Measurements from ENCODE around the gene LRRC57.
A peak's percentile ranks its signal among the peaks of the same experiment; 100 is the strongest.

The LRRC57 gene

DNA sequence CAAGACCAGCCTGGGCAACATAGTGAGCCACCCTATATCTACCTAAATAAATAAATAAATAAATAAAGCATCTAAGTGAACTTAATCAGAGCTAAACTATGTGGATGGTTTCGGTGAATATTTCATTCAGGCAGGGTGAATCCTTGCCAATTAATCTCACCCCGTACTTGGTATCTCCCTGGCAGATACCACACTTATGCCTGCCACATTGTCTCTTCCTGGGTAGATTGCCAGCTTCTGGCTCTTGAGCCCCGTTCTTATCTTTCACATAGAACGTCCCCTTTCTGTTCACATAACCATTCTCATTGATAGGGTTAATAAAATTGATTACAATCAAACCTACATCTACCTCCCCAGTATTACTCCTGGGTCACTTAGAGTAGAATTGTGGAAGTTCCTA lies 46.1 kb downstream of the LRRC57 start:
- TF ChIP-seq MAX (IDR thresholded peaks at IDR 0.05; ENCODE audit: low read depth, low read length) (no peak), MYC (IDR thresholded peaks at IDR 0.05; ENCODE audit: low read depth, low read length) (no peak), POLR2A (IDR thresholded peaks at IDR 0.05; ENCODE audit: extremely low read depth, insufficient read length) (no peak)
- TF ChIP-seq, protein P1, sequence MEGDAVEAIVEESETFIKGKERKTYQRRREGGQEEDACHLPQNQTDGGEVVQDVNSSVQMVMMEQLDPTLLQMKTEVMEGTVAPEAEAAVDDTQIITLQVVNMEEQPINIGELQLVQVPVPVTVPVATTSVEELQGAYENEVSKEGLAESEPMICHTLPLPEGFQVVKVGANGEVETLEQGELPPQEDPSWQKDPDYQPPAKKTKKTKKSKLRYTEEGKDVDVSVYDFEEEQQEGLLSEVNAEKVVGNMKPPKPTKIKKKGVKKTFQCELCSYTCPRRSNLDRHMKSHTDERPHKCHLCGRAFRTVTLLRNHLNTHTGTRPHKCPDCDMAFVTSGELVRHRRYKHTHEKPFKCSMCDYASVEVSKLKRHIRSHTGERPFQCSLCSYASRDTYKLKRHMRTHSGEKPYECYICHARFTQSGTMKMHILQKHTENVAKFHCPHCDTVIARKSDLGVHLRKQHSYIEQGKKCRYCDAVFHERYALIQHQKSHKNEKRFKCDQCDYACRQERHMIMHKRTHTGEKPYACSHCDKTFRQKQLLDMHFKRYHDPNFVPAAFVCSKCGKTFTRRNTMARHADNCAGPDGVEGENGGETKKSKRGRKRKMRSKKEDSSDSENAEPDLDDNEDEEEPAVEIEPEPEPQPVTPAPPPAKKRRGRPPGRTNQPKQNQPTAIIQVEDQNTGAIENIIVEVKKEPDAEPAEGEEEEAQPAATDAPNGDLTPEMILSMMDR (IDR thresholded peaks at IDR 0.05; ENCODE audit: low read depth, low read length): no peak
- no peak for DNase-seq (ENCODE audit: low read depth)
- H3K4me3 ChIP-seq (ENCODE audit: low read depth, low read length): no peak overlapping the region

GRCh38 chr15:42499858-42500609 lies 48.6 kb downstream of the LRRC57 start:
- no peak for DNase-seq (ENCODE audit: low read depth)
- TF ChIP-seq MAX (IDR thresholded peaks at IDR 0.05; ENCODE audit: low read depth, low read length) (no peak), MYC (IDR thresholded peaks at IDR 0.05; ENCODE audit: low read depth, low read length) (no peak), POLR2A (IDR thresholded peaks at IDR 0.05; ENCODE audit: extremely low read depth, insufficient read length) (no peak)
- TF ChIP-seq, protein P1 (IDR thresholded peaks at IDR 0.05; ENCODE audit: low read depth, low read length): no peak
- H3K4me3 ChIP-seq (ENCODE audit: low read depth, low read length): no peak overlapping the region

DNA sequence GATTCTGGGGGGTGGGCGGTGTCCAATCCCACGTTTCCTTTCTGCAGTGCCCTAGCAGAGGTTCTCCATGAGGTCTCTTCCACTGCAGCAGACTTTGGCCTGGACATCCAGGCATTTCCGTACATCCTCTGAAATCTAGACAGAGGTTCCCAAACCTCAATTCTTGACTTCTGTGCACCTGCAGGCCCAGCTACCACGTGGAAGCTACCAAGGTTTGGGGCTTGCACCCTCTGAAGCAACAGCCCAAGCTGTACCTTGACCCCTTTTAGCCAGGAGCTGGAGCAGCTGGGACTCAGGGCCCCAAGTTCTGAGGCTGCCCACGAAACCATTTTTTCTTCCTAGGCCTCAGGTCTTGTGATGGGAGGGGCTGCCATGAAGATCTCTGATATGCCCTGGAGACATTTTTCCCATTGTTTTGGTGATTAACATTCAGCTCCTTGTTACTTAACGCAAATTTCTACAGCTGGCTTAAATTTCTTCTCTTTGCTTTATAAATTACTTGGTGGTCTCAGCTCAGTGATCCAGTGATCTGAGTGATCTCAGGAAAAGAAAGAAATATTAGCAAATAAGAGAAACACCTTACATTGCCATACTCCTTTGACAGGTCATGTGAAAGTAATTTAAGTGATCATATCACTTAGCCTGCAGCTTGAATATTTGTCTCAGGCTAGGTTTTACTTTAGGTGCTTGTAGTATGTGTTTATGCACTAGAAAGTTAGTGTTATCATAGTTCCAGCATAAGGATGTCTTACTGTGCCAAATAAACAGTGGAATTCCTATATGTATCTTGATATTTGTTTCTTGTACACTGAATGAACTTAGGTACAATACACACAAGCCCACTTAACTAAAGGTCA lies 50.2 kb downstream of the LRRC57 start:
- no peak overlapping the region for H3K4me3 ChIP-seq (ENCODE audit: low read depth, low read length)
- no peak for DNase-seq (ENCODE audit: low read depth)
- TF ChIP-seq MAX (IDR thresholded peaks at IDR 0.05; ENCODE audit: low read depth, low read length): no peak
- TF ChIP-seq, protein P1 (IDR thresholded peaks at IDR 0.05; ENCODE audit: low read depth, low read length): no peak
- no peak for TF ChIP-seq POLR2A (IDR thresholded peaks at IDR 0.05; ENCODE audit: extremely low read depth, insufficient read length)
- TF ChIP-seq MYC (IDR thresholded peaks at IDR 0.05; ENCODE audit: low read depth, low read length): no peak

GRCh38 chr15:42495361-42496212 lies 53.0 kb downstream of the LRRC57 start, which contains the start of gene SNAP23:
TSS of gene SNAP23 (plus strand) at chr15:42495634. CDS start at chr15:42511847, 16,213 bp downstream.
- TF ChIP-seq POLR2A (IDR thresholded peaks at IDR 0.05; ENCODE audit: extremely low read depth, insufficient read length) (peak; percentile 87), MAX (IDR thresholded peaks at IDR 0.05; ENCODE audit: low read depth, low read length) (peak; percentile 82), MYC (IDR thresholded peaks at IDR 0.05; ENCODE audit: low read depth, low read length) (no peak)

GRCh38 chr15:42494998-42495360 lies 53.6 kb downstream of the LRRC57 start:
- DNase-seq (ENCODE audit: low read depth): no peak
- peak overlapping the region; percentile 97 for H3K4me3 ChIP-seq (ENCODE audit: low read depth, low read length)
- TF ChIP-seq POLR2A (IDR thresholded peaks at IDR 0.05; ENCODE audit: extremely low read depth, insufficient read length): no peak
- TF ChIP-seq MYC (IDR thresholded peaks at IDR 0.05; ENCODE audit: low read depth, low read length): no peak
- TF ChIP-seq, protein P1 (IDR thresholded peaks at IDR 0.05; ENCODE audit: low read depth, low read length): no peak
- no peak for TF ChIP-seq MAX (IDR thresholded peaks at IDR 0.05; ENCODE audit: low read depth, low read length)

More at GRCh38 chr15:42495361-42496212, 53.0 kb downstream of the LRRC57 start, which contains the start of gene SNAP23:
- DNase-seq (ENCODE audit: low read depth): peak; percentile 93
- H3K4me3 ChIP-seq (ENCODE audit: low read depth, low read length): peak within 1 kb of the TSS; percentile 97

Measured in NB4 (cell line).